H1 (cell line): Measurements from ENCODE around the gene DAB2IP. TPM values are rescaled to one million over a fixed set of nuclear protein-coding genes. Genes with fewer than 3 reads are reported as not detected.

Source experiments
- BCL11A ChIP-seq, 2 experiments: IDR thresholded peaks; one replicate each; pipeline ENCODE4 v1.6.1; 2011; ENCODE audit warnings: low read depth in 2 of 2, low read length in 2 of 2, mild to moderate bottlenecking in 2 of 2
- JUND ChIP-seq: IDR thresholded peaks from 2 replicates; pipeline ENCODE4 v1.6.1; 2011; ENCODE audit warnings: mild to moderate bottlenecking, improper control_type of control experiment, low read length
- KDM4A ChIP-seq: IDR thresholded peaks from one replicate; pipeline ENCODE4 v1.7.1; 2012; ENCODE audit warnings: low read depth, mild to moderate bottlenecking, moderate library complexity, low read length, inconsistent platforms; ENCODE audit not compliant: severe bottlenecking
- POLR2AphosphoS5 ChIP-seq: IDR thresholded peaks from 2 replicates; pipeline ENCODE4 v1.6.1; 2011; ENCODE audit warnings: low read depth, low read length
- RXRA ChIP-seq: IDR thresholded peaks from 2 replicates; pipeline ENCODE4 v1.6.1; 2011; ENCODE audit warnings: low read depth, mild to moderate bottlenecking, low read length, moderate library complexity; ENCODE audit not compliant: insufficient read depth
- polyA plus RNA-seq, 7 experiments: library from polyadenylated mRNA; depleted of rRNA in 3 of 7; stranded (reverse) in 5 of 7; unstranded in 2 of 7; fragments of >200 nt in 5 of 7; fragments of 200-250 nt in 2 of 7; gene quantifications; 1 replicate in 5 of 7; 2 replicates in 1 of 7; 4 replicates in 1 of 7; pipeline versions ENCODE4 v1.2.1 to v1.2.3, GENCODE V29; 2011 to 2013; ENCODE audit warnings: missing spikeins in 2 of 7, mixed read lengths in 2 of 7
- total RNA-seq: library from RNA; stranded (reverse); fragmentation: NEBNext Ultra II Directional; extraction: Animal tissue kit (Norgen Biotek cat#: 25700); gene quantifications from 2 replicates; pipeline ENCODE4 v1.2.1, GENCODE V29; 2021
- TF ChIP-seq, protein P1 (sequence below): fragments of 300-600 bp; sonication (generic); IDR thresholded peaks from 2 replicates; pipeline ENCODE4 v1.7.1; 2012; ENCODE audit warnings: low read length, moderate library complexity, mild to moderate bottlenecking, inconsistent platforms; ENCODE audit not compliant: insufficient replicate concordance

The DAB2IP gene
- total and polyA plus RNA-seq, 2 of the 8 experiments (the other 6 are each of a cell fraction or from before 2014, with no cell fraction given), result 19.7 to 39.5 TPM

- no peak for TF ChIP-seq RXRA
- TF ChIP-seq, protein P1, sequence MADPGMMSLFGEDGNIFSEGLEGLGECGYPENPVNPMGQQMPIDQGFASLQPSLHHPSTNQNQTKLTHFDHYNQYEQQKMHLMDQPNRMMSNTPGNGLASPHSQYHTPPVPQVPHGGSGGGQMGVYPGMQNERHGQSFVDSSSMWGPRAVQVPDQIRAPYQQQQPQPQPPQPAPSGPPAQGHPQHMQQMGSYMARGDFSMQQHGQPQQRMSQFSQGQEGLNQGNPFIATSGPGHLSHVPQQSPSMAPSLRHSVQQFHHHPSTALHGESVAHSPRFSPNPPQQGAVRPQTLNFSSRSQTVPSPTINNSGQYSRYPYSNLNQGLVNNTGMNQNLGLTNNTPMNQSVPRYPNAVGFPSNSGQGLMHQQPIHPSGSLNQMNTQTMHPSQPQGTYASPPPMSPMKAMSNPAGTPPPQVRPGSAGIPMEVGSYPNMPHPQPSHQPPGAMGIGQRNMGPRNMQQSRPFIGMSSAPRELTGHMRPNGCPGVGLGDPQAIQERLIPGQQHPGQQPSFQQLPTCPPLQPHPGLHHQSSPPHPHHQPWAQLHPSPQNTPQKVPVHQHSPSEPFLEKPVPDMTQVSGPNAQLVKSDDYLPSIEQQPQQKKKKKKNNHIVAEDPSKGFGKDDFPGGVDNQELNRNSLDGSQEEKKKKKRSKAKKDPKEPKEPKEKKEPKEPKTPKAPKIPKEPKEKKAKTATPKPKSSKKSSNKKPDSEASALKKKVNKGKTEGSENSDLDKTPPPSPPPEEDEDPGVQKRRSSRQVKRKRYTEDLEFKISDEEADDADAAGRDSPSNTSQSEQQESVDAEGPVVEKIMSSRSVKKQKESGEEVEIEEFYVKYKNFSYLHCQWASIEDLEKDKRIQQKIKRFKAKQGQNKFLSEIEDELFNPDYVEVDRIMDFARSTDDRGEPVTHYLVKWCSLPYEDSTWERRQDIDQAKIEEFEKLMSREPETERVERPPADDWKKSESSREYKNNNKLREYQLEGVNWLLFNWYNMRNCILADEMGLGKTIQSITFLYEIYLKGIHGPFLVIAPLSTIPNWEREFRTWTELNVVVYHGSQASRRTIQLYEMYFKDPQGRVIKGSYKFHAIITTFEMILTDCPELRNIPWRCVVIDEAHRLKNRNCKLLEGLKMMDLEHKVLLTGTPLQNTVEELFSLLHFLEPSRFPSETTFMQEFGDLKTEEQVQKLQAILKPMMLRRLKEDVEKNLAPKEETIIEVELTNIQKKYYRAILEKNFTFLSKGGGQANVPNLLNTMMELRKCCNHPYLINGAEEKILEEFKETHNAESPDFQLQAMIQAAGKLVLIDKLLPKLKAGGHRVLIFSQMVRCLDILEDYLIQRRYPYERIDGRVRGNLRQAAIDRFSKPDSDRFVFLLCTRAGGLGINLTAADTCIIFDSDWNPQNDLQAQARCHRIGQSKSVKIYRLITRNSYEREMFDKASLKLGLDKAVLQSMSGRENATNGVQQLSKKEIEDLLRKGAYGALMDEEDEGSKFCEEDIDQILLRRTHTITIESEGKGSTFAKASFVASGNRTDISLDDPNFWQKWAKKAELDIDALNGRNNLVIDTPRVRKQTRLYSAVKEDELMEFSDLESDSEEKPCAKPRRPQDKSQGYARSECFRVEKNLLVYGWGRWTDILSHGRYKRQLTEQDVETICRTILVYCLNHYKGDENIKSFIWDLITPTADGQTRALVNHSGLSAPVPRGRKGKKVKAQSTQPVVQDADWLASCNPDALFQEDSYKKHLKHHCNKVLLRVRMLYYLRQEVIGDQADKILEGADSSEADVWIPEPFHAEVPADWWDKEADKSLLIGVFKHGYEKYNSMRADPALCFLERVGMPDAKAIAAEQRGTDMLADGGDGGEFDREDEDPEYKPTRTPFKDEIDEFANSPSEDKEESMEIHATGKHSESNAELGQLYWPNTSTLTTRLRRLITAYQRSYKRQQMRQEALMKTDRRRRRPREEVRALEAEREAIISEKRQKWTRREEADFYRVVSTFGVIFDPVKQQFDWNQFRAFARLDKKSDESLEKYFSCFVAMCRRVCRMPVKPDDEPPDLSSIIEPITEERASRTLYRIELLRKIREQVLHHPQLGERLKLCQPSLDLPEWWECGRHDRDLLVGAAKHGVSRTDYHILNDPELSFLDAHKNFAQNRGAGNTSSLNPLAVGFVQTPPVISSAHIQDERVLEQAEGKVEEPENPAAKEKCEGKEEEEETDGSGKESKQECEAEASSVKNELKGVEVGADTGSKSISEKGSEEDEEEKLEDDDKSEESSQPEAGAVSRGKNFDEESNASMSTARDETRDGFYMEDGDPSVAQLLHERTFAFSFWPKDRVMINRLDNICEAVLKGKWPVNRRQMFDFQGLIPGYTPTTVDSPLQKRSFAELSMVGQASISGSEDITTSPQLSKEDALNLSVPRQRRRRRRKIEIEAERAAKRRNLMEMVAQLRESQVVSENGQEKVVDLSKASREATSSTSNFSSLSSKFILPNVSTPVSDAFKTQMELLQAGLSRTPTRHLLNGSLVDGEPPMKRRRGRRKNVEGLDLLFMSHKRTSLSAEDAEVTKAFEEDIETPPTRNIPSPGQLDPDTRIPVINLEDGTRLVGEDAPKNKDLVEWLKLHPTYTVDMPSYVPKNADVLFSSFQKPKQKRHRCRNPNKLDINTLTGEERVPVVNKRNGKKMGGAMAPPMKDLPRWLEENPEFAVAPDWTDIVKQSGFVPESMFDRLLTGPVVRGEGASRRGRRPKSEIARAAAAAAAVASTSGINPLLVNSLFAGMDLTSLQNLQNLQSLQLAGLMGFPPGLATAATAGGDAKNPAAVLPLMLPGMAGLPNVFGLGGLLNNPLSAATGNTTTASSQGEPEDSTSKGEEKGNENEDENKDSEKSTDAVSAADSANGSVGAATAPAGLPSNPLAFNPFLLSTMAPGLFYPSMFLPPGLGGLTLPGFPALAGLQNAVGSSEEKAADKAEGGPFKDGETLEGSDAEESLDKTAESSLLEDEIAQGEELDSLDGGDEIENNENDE, result no peak
- TF ChIP-seq BCL11A (IDR thresholded peaks at IDR 0.05; ENCODE audit: low read depth in 2 of 2, low read length in 2 of 2), result no peak
- no peak for TF ChIP-seq JUND
- no peak for TF ChIP-seq KDM4A
- TF ChIP-seq POLR2AphosphoS5, result no peak
Observed at GRCh38 chr9:121648172-121648571, 3.3 kb upstream of the DAB2IP start (continued).
